Erythroblast (primary cell): ENCODE results near the gene POLR1A.

Source experiments
- GATA1 ChIP-seq: IDR thresholded peaks from 2 replicates; pipeline ENCODE4 v1.6.1; 2011; ENCODE audit warnings: low read depth, mild to moderate bottlenecking, control low read depth, low read length, moderate library complexity
- POLR2A ChIP-seq: IDR thresholded peaks from 2 replicates; pipeline ENCODE4 v1.6.1; 2011; ENCODE audit warnings: mild to moderate bottlenecking, low read length

GRCh38 chr2:86044614-86045013 is 61.1 kb downstream of the POLR1A start:
- no peak for TF ChIP-seq POLR2A
- TF ChIP-seq GATA1, result no peak
